Ovary (tissue), 9 donors: Measurements from ENCODE around the gene CCNT2. TPM values are rescaled to one million over a fixed set of nuclear protein-coding genes. Genes with fewer than 3 reads are reported as not detected.

Experiments used
- DNase-seq, 5 donors: peaks; one replicate each; pipeline ENCODE4 v3.0.0-alpha.2; 2019 to 2020
- H3K27ac ChIP-seq, 2 donors: fragments of 200-600 bp; one replicate each; pipeline versions ENCODE4 v1.5.1 to v1.8.0; 2019 to 2022
- H3K27me3 ChIP-seq: fragments of 200-600 bp; one replicate; pipeline ENCODE4 v1.8.0; 2022
- H3K36me3 ChIP-seq: fragments of 200-600 bp; sonication (generic); one replicate; pipeline ENCODE4 v1.5.1; 2019
- H3K4me1 ChIP-seq: one replicate; pipeline ENCODE4 v1.8.1; 2013; ENCODE audit warnings: mild to moderate bottlenecking, moderate library complexity; ENCODE audit not compliant: insufficient read depth
- H3K4me3 ChIP-seq: fragments of 200-600 bp; sonication (generic); one replicate; pipeline ENCODE4 v1.5.1; 2017
- H3K9me3 ChIP-seq, 2 donors: fragments of 200-600 bp in 1 of 2; sonication (generic) in 1 of 2; one replicate each; pipeline versions ENCODE4 v1.5.1 to v1.8.1; 2013 to 2019; ENCODE audit warnings: mild to moderate bottlenecking in 1 of 2, moderate library complexity in 1 of 2
- EP300 ChIP-seq: sonication (generic); formaldehyde crosslinking; IDR thresholded peaks from one replicate; pipeline ENCODE4 v1.6.1; 2017; ENCODE audit warnings: antibody characterized with exemption
- POLR2A ChIP-seq: fragments of 450-650 bp; IDR thresholded peaks from one replicate; pipeline ENCODE4 v1.6.1; 2017; ENCODE audit warnings: antibody characterized with exemption, mild to moderate bottlenecking, moderate library complexity
- WGBS, 3 donors: extraction: QIAGEN DNeasy Blood & Tissue Kit in 1 of 3; methylation state at CpG; one replicate each; pipeline versions ENCODE4 v1.1.5 to v1.1.7; 2013 to 2017; 5-methylcytosine and 5-hydroxymethylcytosine counted together
- intact Hi-C, 4 donors: fragments of 100-400 bp; cut with DNase I; formaldehyde crosslinking; loops; one replicate each; pipeline versions ENCODE4 v1.11.0 to v1.15.1; 2022 to 2023
- polyA plus RNA-seq, 2 donors: library from polyadenylated mRNA; stranded (reverse); fragments of 200-250 nt in 1 of 2; fragments of 350-450 nt in 1 of 2; fragmentation: Illumina TruSeq in 1 of 2; extraction: RNeasy Lipid Tissue Mini Kit (QIAGEN cat#74804) in 1 of 2; gene quantifications; one replicate each; pipeline ENCODE4 v1.2.3, GENCODE V29; 2013 to 2014
- total RNA-seq, 7 donors: library from RNA; depleted of rRNA in 2 of 7; stranded (reverse); fragments of >200 nt in 2 of 7; fragmentation: NEBNext Ultra II Directional in 3 of 7; extraction: Animal tissue kit (Norgen Biotek cat#: 25700) in 3 of 7; gene quantifications; one replicate each; pipeline versions ENCODE4 v1.1.0 to v1.2.4, GENCODE V29; 2016 to 2023
- TF ChIP-seq, protein P1 (sequence below), 3 donors: fragments of 450-650 bp in 2 of 3; fragments of 200-600 bp in 1 of 3; IDR thresholded peaks; one replicate each; pipeline versions ENCODE4 v1.5.1 to v1.8.0; 2016 to 2022; ENCODE audit warnings: antibody characterized with exemption in 3 of 3, mild to moderate bottlenecking in 1 of 3
- donor health status: DM: no; HTN: no; CAD: no; lungs with moderate emphysema.
- donor health status: DM: no; HTN: no; CAD: no.
- donor health status: Bipolar disorder and iron deficiency.
- donor health status: DM: yes; HTN: yes; CAD: no.
- donor health status: DM: no; HTN: no; CAD: no.
- donor health status: DM: yes; HTN: yes; CAD: no.

The CCNT2 gene
- total and polyA plus RNA-seq, 9 donors: 14.0 to 46.5 (median 31.5) TPM

DNA sequence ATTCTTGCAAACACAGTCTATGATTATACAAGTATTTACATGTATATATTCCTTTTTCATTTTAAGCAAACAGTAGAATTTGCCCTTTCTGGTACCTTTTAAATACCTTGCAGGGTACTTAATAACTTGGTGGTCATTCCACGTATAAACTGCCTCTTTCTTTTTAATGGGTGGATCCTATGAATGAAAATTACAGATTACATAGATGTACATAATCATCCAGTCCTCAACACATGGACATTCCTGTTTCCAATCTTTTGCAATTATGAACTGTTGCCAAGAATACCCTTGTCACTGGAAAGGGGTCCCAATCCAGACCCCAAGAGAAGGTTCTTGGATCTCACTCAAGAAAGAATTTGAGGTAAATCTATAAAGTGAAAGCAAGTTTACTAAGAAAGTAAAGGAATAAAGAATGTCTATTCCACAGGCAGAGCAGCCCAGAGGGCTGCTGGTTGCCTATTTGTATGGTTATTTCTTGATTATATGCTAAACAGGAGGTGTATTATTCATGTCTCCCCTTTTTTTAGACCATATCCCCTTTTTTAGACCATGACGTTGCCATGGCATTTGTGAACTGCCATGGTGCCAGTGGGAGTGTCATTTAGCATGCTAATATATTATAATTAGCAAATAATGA is 7.7 kb upstream of the CCNT2 start:
- no peaks in the 10 kb centered on the region for H3K36me3 ChIP-seq
- 80 to 84% (median 81%) methylated on average over 2 of the region's 2 CpGs for WGBS, 3 donors
- H3K27me3 ChIP-seq: no peaks in the 10 kb centered on the region
- no peaks in the 10 kb centered on the region for H3K4me1 ChIP-seq
- no peaks in the 10 kb centered on the region for H3K9me3 ChIP-seq
- DNase-seq: no peak
- no peak for TF ChIP-seq EP300
- TF ChIP-seq, protein P1, sequence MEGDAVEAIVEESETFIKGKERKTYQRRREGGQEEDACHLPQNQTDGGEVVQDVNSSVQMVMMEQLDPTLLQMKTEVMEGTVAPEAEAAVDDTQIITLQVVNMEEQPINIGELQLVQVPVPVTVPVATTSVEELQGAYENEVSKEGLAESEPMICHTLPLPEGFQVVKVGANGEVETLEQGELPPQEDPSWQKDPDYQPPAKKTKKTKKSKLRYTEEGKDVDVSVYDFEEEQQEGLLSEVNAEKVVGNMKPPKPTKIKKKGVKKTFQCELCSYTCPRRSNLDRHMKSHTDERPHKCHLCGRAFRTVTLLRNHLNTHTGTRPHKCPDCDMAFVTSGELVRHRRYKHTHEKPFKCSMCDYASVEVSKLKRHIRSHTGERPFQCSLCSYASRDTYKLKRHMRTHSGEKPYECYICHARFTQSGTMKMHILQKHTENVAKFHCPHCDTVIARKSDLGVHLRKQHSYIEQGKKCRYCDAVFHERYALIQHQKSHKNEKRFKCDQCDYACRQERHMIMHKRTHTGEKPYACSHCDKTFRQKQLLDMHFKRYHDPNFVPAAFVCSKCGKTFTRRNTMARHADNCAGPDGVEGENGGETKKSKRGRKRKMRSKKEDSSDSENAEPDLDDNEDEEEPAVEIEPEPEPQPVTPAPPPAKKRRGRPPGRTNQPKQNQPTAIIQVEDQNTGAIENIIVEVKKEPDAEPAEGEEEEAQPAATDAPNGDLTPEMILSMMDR (IDR thresholded peaks at IDR 0.05): no peak
- TF ChIP-seq POLR2A: no peak
- intact Hi-C loops: no loop called here
- H3K4me3 ChIP-seq: no peak overlapping the region
- no peak overlapping the region for H3K27ac ChIP-seq

DNA sequence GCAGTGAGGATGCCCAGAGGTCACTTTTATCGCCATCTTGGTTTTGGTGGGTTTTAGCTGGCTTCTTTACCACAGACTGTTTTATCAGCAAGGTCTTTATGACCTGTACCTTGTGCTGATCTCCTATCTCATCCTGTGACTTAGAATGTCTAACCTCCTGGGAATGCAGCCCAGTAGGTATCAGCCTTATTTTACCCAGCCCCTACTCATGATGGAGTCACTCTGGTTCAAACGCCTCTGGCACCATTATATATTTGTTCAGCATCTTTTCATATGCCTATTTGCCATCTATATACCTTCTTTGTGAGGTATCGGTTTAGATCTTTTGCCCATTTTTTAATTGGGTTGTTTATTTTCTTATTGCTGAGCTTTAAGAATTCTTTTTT is 7.2 kb upstream of the CCNT2 start:
- intact Hi-C loops: no loop called here

DNA sequence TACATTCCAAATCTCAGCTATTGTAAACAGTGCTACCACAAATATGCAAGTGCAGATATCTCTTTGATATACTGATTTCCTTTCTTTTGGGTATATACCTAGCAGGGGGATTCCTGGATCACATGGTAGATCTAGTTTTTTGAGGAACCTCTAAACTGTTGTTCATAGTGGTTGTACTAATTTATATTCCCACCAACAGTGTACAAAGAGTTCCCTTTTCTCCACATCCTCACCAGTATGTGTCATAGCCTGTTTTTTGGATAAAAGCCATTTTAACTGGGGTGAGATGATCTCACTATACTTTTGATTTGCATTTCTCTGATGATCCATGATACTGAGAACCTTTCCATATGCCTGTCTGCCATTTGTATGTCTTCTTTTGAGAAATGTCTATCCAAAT is 6.3 kb upstream of the CCNT2 start:
- no peak for DNase-seq
- Histone ChIP-seq H3K4me1 (peaks cover 2% of the 10 kb centered on the region), H3K27ac (no peak overlapping the region), H3K9me3 (no peaks in the 10 kb centered on the region), H3K36me3 (no peaks in the 10 kb centered on the region), H3K4me3 (no peak overlapping the region), H3K27me3 (no peaks in the 10 kb centered on the region)
- intact Hi-C loops: no loop called here
- TF ChIP-seq EP300: no peak
- TF ChIP-seq POLR2A: no peak
- TF ChIP-seq, protein P1 (IDR thresholded peaks at IDR 0.05): no peak

More for the DNA sequence above, 7.2 kb upstream of the CCNT2 start:
- no peaks in the 10 kb centered on the region for H3K27me3 ChIP-seq
- 93 to 94% (median 94%) methylated on average over 3 of the region's 3 CpGs for WGBS, 3 donors
- no peaks in the 10 kb centered on the region for H3K36me3 ChIP-seq
- no peak overlapping the region for H3K27ac ChIP-seq
- no peak for TF ChIP-seq EP300
- no peak for TF ChIP-seq POLR2A
- TF ChIP-seq, protein P1 (IDR thresholded peaks at IDR 0.05): no peak
- no peak overlapping the region for H3K4me3 ChIP-seq
- DNase-seq: no peak
- H3K9me3 ChIP-seq: no peaks in the 10 kb centered on the region
- H3K4me1 ChIP-seq: no peaks in the 10 kb centered on the region

DNA sequence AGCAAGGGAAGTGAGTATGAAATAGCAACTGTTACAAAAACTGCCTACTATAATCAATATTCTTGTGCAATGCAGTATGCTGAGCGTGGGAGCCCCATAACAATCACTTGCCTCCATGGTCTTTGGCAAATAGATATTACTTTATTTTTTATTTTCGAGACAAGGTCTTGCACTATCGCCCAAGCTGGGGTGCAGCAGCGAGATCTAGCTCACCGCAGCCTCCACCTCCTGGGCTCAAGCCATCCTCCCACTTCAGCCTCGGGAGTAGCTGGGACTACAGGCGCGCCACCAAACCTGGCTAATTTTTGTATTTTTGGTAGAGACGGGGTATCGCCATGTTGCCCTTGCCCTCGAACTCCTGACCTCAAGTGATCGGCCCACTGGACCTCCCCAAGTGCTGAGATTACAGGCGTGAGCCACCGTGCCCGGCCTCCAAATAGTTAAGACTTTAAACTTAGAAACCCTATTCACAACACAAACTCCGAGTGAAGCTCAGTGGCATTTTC is 1.2 kb upstream of the CCNT2 start:
- H3K4me3 ChIP-seq: peak overlapping the region; percentile 95
- TF ChIP-seq EP300: no peak
- TF ChIP-seq, protein P1 (IDR thresholded peaks at IDR 0.05): no peak
- TF ChIP-seq POLR2A: no peak
- H3K36me3 ChIP-seq: no peaks in the 10 kb centered on the region
- H3K4me1 ChIP-seq: peaks cover 5% of the 10 kb centered on the region
- H3K9me3 ChIP-seq: no peaks in the 10 kb centered on the region
- no peaks in the 10 kb centered on the region for H3K27me3 ChIP-seq
- peak; percentile 14 to 54 (median 35) for DNase-seq
- intact Hi-C loops: no loop called here
- 11 to 18% (median 11%) methylated on average over 16 of the region's 16 CpGs for WGBS, 3 donors
- H3K27ac ChIP-seq: peak overlapping the region; percentile 51 to 94
